Measurements from ENCODE around the gene PLSCR4.
"Not testable (repeated sequence)": the region's sequence is repeated elsewhere in the genome, so short reads cannot be mapped to it uniquely, and the experiment has no call there.

PLSCR4 gene

DNA sequence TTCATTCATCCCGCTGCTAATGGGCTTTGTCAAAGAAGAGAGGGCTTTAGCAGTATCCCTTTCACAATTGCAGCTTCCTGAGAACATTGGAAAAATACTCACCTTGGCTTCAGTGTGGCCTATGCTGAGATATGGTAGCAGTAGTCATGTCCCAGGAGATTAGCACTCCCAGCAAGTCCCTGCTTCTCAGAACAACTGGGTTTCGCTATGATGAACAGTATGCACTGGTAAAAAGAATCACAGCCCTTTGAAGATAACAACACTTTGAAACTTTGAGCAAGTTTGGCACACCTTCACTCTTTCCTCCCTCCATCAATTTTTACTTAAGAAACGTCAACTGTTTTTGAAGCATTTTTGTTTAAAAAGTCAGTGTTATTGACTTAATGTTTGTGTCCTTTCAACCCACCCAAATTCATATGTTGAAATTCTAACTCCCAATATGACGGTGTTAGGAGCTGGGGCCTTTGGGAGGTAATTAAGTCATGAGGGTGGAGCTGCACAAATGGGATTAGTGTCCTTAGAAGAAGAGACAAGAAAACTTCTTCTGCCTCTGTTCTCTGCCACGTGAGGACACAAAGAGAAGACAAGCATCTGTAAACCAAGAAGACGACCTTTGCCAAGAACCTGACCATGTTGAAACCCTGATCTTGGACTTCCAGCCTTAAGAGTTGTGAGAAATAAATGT is 17.8 kb upstream of the PLSCR4 start:
- Histone ChIP-seq H3K4me3 (ENCODE audit: low read length) (no peak overlapping the region), H2AFZ (ENCODE audit: low read depth, low read length) (no peak overlapping the region), H3K9me3 (ENCODE audit: low read length) (no peaks in the 10 kb centered on the region), H3K4me1 (ENCODE audit: insufficient read depth, low read length) (no peaks in the 10 kb centered on the region), H3K36me3 (ENCODE audit: insufficient read depth, low read length) (no peaks in the 10 kb centered on the region), H3K27me3 (ENCODE audit: insufficient read depth, low read length) (no peaks in the 10 kb centered on the region)

GRCh38 chr3:146265720-146266119 is 14.8 kb upstream of the PLSCR4 start:
- no peak overlapping the region for H2AFZ ChIP-seq (ENCODE audit: low read depth, low read length)
- H3K9me3 ChIP-seq (ENCODE audit: low read length), result no peaks in the 10 kb centered on the region
- no peaks in the 10 kb centered on the region for H3K4me1 ChIP-seq (ENCODE audit: insufficient read depth, low read length)

DNA sequence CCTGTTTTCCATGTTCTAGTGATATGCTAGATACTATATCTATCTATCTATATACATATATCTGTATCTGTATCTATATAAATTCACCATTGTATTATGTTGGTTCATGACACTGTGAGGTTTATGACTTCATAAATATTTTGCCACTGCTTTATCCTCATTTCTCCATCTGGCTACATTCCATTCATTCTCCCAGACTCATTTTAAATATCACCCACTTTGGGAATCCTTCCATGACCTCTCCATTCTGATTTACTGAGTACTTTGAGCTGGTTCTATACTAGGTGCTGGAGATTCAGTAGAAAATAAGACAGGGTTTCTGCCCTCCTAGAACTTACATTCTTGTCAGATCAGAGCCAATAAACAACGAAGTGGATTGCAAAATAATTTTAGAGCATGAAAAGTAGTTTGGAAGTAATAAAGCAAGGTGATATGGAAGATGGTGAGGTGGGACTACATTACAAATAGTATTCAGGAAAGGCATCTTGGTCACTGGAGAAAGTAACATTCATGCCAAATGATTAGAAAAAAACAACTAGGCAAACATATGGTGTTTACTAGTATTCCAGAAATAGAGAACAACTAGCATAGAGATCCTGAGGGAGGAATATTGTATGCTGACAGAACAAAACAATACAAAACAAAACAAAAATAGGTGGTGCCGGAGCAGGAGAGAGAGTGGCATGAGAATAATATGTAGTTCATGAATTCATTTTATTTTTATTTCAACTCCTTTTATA is 11.6 kb upstream of the PLSCR4 start:
- H3K36me3 ChIP-seq (ENCODE audit: insufficient read depth, low read length), result no peaks in the 10 kb centered on the region
- H2AFZ ChIP-seq (ENCODE audit: low read depth, low read length), result no peak overlapping the region
- no peaks in the 10 kb centered on the region for H3K9me3 ChIP-seq (ENCODE audit: low read length)
- H3K4me1 ChIP-seq (ENCODE audit: insufficient read depth, low read length), result no peaks in the 10 kb centered on the region
- no peaks in the 10 kb centered on the region for H3K27me3 ChIP-seq (ENCODE audit: insufficient read depth, low read length)
- H3K4me3 ChIP-seq (ENCODE audit: low read length), result no peak overlapping the region

More at GRCh38 chr3:146265720-146266119, 14.8 kb upstream of the PLSCR4 start:
- no peaks in the 10 kb centered on the region for H3K27me3 ChIP-seq (ENCODE audit: insufficient read depth, low read length)
- H3K4me3 ChIP-seq (ENCODE audit: low read length), result no peak overlapping the region
- H3K36me3 ChIP-seq (ENCODE audit: insufficient read depth, low read length), result no peaks in the 10 kb centered on the region

DNA sequence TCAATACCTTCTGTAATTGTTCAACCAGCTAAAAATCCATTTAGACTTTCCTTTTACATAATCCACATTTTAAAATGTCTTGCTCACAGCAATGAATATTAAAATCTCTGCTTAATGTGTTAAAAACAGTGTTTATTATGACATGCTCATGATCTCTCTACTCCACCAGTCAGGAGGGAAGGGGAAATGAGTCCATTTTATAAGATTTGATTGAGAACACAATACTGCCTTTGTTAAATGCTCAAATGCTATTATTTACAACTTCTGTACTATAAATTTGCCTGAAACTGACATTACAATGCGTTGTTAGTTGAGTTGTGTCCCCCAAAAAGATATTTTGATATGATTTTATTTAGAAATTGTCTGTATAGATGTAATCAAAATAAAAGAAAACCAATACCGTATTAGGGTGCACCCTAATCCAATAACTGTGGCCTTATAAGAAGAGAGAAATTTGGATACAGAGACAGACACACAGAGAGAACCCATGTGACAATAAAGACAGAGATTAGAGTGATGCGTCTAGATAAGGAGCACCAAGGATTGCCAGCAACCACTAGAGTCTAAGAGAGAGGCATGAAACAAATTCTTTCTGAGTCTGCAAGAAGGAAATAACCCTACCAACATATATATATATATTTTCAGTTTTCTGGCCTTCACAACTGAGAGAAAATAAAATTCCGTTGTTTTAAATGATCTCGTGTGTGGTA is 9.1 kb upstream of the PLSCR4 start:
- Histone ChIP-seq H3K9me3 (ENCODE audit: low read length) (no peaks in the 10 kb centered on the region), H3K27me3 (ENCODE audit: insufficient read depth, low read length) (no peaks in the 10 kb centered on the region), H3K36me3 (ENCODE audit: insufficient read depth, low read length) (no peaks in the 10 kb centered on the region), H3K4me3 (ENCODE audit: low read length) (no peak overlapping the region), H3K4me1 (ENCODE audit: insufficient read depth, low read length) (peaks cover 4% of the 10 kb centered on the region), H2AFZ (ENCODE audit: low read depth, low read length) (no peak overlapping the region)

GRCh38 chr3:146256851-146257486 is 6.1 kb upstream of the PLSCR4 start:
- H3K27me3 ChIP-seq (ENCODE audit: insufficient read depth, low read length), result no peaks in the 10 kb centered on the region
- no peak overlapping the region for H2AFZ ChIP-seq (ENCODE audit: low read depth, low read length)
- peaks cover 4% of the 10 kb centered on the region for H3K4me1 ChIP-seq (ENCODE audit: insufficient read depth, low read length)
- no peaks in the 10 kb centered on the region for H3K9me3 ChIP-seq (ENCODE audit: low read length)
- H3K4me3 ChIP-seq (ENCODE audit: low read length), result no peak overlapping the region
- no peaks in the 10 kb centered on the region for H3K36me3 ChIP-seq (ENCODE audit: insufficient read depth, low read length)

GRCh38 chr3:146252445-146252844 is 1.5 kb upstream of the PLSCR4 start:
- not testable (repeated sequence) for H2AFZ ChIP-seq (ENCODE audit: low read depth, low read length); H3K4me1 ChIP-seq (ENCODE audit: insufficient read depth, low read length); H3K36me3 ChIP-seq (ENCODE audit: insufficient read depth, low read length); H3K9me3 ChIP-seq (ENCODE audit: low read length); H3K27me3 ChIP-seq (ENCODE audit: insufficient read depth, low read length); H3K4me3 ChIP-seq (ENCODE audit: low read length)

- Histone ChIP-seq H3K4me1 (ENCODE audit: insufficient read depth, low read length) (peaks cover 2% of the 10 kb centered on the region), H3K4me3 (ENCODE audit: low read length) (peak overlapping the region; percentile 62), H3K9me3 (ENCODE audit: low read length) (no peaks in the 10 kb centered on the region), H2AFZ (ENCODE audit: low read depth, low read length) (peak overlapping the region; percentile 99), H3K27me3 (ENCODE audit: insufficient read depth, low read length) (no peaks in the 10 kb centered on the region), H3K36me3 (ENCODE audit: insufficient read depth, low read length) (no peaks in the 10 kb centered on the region)
These were observed 984 bp downstream of the PLSCR4 start for GRCh38 chr3:146249921-146250320.

DNA sequence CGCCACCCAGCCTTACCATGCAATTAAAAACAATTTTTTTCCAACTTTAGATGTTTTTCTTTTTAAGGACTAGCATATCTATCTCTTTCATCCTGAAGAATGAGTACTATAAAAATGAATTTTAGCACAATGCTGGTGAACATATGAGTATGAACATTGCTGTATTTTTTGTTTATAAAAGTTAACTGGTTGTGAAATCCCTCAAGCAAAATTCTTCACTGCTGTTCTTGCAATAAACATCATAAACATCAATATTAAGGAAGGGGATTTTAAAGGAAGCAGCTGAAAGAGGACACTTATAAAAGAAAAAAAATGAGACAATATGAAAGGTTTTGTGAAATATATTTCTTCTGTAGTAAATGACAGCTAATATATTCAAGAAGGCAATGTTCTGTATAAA is 3.0 kb downstream of the PLSCR4 start:
- no peak overlapping the region for H3K4me3 ChIP-seq (ENCODE audit: low read length)
- no peaks in the 10 kb centered on the region for H3K9me3 ChIP-seq (ENCODE audit: low read length)
- no peaks in the 10 kb centered on the region for H3K27me3 ChIP-seq (ENCODE audit: insufficient read depth, low read length)
- H3K36me3 ChIP-seq (ENCODE audit: insufficient read depth, low read length), result no peaks in the 10 kb centered on the region
- H3K4me1 ChIP-seq (ENCODE audit: insufficient read depth, low read length), result peaks cover 2% of the 10 kb centered on the region
- no peak overlapping the region for H2AFZ ChIP-seq (ENCODE audit: low read depth, low read length)

- peaks cover 2% of the 10 kb centered on the region for H3K4me1 ChIP-seq (ENCODE audit: insufficient read depth, low read length)
- no peak overlapping the region for H2AFZ ChIP-seq (ENCODE audit: low read depth, low read length)
- H3K4me3 ChIP-seq (ENCODE audit: low read length), result no peak overlapping the region
- no peaks in the 10 kb centered on the region for H3K27me3 ChIP-seq (ENCODE audit: insufficient read depth, low read length)
- no peaks in the 10 kb centered on the region for H3K9me3 ChIP-seq (ENCODE audit: low read length)
- H3K36me3 ChIP-seq (ENCODE audit: insufficient read depth, low read length), result no peaks in the 10 kb centered on the region
These were observed 4.4 kb downstream of the PLSCR4 start for GRCh38 chr3:146246526-146246925.

GRCh38 chr3:146243559-146243958 is 7.3 kb downstream of the PLSCR4 start:
- no peaks in the 10 kb centered on the region for H3K4me1 ChIP-seq (ENCODE audit: insufficient read depth, low read length)
- no peaks in the 10 kb centered on the region for H3K27me3 ChIP-seq (ENCODE audit: insufficient read depth, low read length)
- H3K9me3 ChIP-seq (ENCODE audit: low read length), result no peaks in the 10 kb centered on the region
- H3K4me3 ChIP-seq (ENCODE audit: low read length), result no peak overlapping the region
- H3K36me3 ChIP-seq (ENCODE audit: insufficient read depth, low read length), result no peaks in the 10 kb centered on the region
- no peak overlapping the region for H2AFZ ChIP-seq (ENCODE audit: low read depth, low read length)

DNA sequence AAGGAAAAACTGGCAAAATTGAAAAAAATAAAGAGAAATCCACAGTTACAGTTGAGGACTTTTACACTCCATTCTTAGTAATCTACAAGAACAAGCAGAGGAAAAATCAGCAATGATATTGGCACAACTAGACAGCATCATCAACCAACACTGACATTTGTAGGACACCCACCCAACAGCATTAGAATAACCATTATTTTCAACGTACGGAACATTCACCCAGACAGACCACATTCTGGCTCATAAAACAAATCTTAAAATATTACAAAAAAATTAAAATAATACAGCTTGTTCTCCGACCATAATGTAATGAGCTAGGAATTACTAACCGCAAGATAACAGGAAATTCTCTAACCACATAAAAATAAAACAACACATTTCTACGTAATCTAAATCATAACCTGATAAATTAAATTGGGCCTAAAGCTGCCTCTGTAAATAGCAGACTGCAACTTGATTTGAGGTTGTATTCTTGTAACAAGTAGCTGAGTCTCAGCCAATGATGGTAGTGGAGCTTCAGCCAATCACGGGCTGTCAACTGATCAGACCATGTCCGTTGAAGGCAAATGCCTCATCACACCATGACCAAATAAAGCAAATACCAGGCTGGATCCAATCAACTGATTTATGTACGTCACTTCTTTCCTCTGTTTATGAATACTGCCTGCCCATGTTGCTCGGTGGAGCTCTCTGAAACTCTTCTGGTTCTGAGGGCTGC is 9.2 kb downstream of the PLSCR4 start:
- H3K4me1 ChIP-seq (ENCODE audit: insufficient read depth, low read length), result no peaks in the 10 kb centered on the region
- no peaks in the 10 kb centered on the region for H3K27me3 ChIP-seq (ENCODE audit: insufficient read depth, low read length)
- no peak overlapping the region for H3K4me3 ChIP-seq (ENCODE audit: low read length)
- no peak overlapping the region for H2AFZ ChIP-seq (ENCODE audit: low read depth, low read length)
- no peaks in the 10 kb centered on the region for H3K36me3 ChIP-seq (ENCODE audit: insufficient read depth, low read length)
- no peaks in the 10 kb centered on the region for H3K9me3 ChIP-seq (ENCODE audit: low read length)

DNA sequence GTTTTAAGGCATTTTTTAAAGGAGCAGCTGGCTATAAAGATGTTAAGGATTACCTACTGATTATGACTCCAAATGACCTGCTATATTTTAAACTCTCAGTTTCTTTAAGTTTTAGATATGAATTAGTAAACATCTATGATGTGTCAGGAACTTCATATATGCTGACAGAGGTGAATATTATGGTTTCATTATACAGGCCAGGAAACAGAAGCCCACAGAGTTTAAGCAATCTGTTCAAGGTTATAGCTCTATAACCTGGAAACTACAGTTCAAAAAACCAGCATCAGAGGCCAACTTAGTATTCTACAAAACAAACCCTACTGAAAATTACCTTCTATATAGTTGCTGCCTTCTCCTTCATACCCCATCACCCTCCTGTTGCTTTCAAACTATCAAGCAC is 17.4 kb downstream of the PLSCR4 start:
- Histone ChIP-seq H2AFZ (ENCODE audit: low read depth, low read length) (no peak overlapping the region), H3K4me1 (ENCODE audit: insufficient read depth, low read length) (no peaks in the 10 kb centered on the region), H3K36me3 (ENCODE audit: insufficient read depth, low read length) (no peaks in the 10 kb centered on the region), H3K27me3 (ENCODE audit: insufficient read depth, low read length) (no peaks in the 10 kb centered on the region), H3K4me3 (ENCODE audit: low read length) (no peak overlapping the region), H3K9me3 (ENCODE audit: low read length) (no peaks in the 10 kb centered on the region)

Measured in neuron (in vitro differentiated cells).